ENCODE data around the gene CACNA1B.

GRCh38 chr9:137880976-137881530 is 3.5 kb downstream of the CACNA1B start:
- no peak for TF ChIP-seq POLR2AphosphoS5 (IDR thresholded peaks at IDR 0.05; ENCODE audit: low read depth)
- TF ChIP-seq, protein P1, sequence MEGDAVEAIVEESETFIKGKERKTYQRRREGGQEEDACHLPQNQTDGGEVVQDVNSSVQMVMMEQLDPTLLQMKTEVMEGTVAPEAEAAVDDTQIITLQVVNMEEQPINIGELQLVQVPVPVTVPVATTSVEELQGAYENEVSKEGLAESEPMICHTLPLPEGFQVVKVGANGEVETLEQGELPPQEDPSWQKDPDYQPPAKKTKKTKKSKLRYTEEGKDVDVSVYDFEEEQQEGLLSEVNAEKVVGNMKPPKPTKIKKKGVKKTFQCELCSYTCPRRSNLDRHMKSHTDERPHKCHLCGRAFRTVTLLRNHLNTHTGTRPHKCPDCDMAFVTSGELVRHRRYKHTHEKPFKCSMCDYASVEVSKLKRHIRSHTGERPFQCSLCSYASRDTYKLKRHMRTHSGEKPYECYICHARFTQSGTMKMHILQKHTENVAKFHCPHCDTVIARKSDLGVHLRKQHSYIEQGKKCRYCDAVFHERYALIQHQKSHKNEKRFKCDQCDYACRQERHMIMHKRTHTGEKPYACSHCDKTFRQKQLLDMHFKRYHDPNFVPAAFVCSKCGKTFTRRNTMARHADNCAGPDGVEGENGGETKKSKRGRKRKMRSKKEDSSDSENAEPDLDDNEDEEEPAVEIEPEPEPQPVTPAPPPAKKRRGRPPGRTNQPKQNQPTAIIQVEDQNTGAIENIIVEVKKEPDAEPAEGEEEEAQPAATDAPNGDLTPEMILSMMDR (IDR thresholded peaks at IDR 0.05; ENCODE audit: insufficient read depth, low read length), result no peak
